Astrocyte (in vitro differentiated cells and primary cell): ENCODE measurements around the gene SPOCK1. TPM values are rescaled to one million over a fixed set of nuclear protein-coding genes. Genes with fewer than 3 reads are reported as not detected.

Experiments used
- DNase-seq: peaks from one replicate; pipeline ENCODE4 v3.0.0-alpha.2; 2010; ENCODE audit warnings: low read depth
- FAIRE-seq: peaks from 2 replicates; lab custom pipeline; 2011; peaks lifted over from hg19 to GRCh38; lab: Jason Lieb, UNC
- H2AFZ ChIP-seq: 2 replicates; pipeline ENCODE4 v1.6.0; 2012; ENCODE audit warnings: low read depth, low read length, inconsistent platforms
- H3K27ac ChIP-seq: 2 replicates; pipeline ENCODE4 v1.5.1; 2011; ENCODE audit warnings: low read depth, low read length, inconsistent platforms
- H3K27me3 ChIP-seq: 2 replicates; pipeline ENCODE4 v1.6.0; 2011; ENCODE audit warnings: low read length, inconsistent platforms; ENCODE audit not compliant: insufficient read depth
- H3K36me3 ChIP-seq: 2 replicates; pipeline ENCODE4 v1.5.1; 2011; ENCODE audit warnings: low read length, inconsistent platforms; ENCODE audit not compliant: insufficient read depth
- H3K4me1 ChIP-seq: 2 replicates; pipeline ENCODE4 v1.5.1; 2011; ENCODE audit warnings: low read length, inconsistent platforms; ENCODE audit not compliant: insufficient read depth
- H3K4me2 ChIP-seq: 2 replicates; pipeline ENCODE4 v1.6.0; 2012; ENCODE audit warnings: low read length, inconsistent platforms
- H3K4me3 ChIP-seq: 2 replicates; pipeline ENCODE4 v1.5.1; 2011; ENCODE audit warnings: low read depth, mild to moderate bottlenecking, low read length, inconsistent platforms; ENCODE audit not compliant: insufficient read depth
- H3K79me2 ChIP-seq: 2 replicates; pipeline ENCODE4 v1.6.0; 2012; ENCODE audit warnings: mild to moderate bottlenecking, low read length, inconsistent platforms; ENCODE audit not compliant: insufficient read depth
- H3K9ac ChIP-seq: 2 replicates; pipeline ENCODE4 v1.6.0; 2012; ENCODE audit warnings: mild to moderate bottlenecking, low read length, inconsistent platforms
- H3K9me3 ChIP-seq: 2 replicates; pipeline ENCODE4 v1.5.1; 2012; ENCODE audit warnings: low read depth, mild to moderate bottlenecking, low read length, inconsistent platforms; ENCODE audit not compliant: insufficient read depth
- H4K20me1 ChIP-seq: 2 replicates; pipeline ENCODE4 v1.6.0; 2012; ENCODE audit warnings: low read length, inconsistent platforms; ENCODE audit not compliant: insufficient read depth
- H3K27ac Mint-ChIP-seq: one replicate; pipeline ENCODE4 v1.8.0; 2021; ENCODE audit warnings: mild to moderate bottlenecking, mixed read lengths; ENCODE audit not compliant: unreplicated experiment
- H3K27me3 Mint-ChIP-seq: one replicate; pipeline ENCODE4 v1.8.0; 2021; ENCODE audit warnings: low read depth, mixed read lengths; ENCODE audit not compliant: unreplicated experiment
- H3K36me3 Mint-ChIP-seq: one replicate; pipeline ENCODE4 v1.8.0; 2021; ENCODE audit warnings: low read depth, mixed read lengths; ENCODE audit not compliant: unreplicated experiment
- H3K4me1 Mint-ChIP-seq: one replicate; pipeline ENCODE4 v1.8.0; 2021; ENCODE audit warnings: low read depth, mixed read lengths; ENCODE audit not compliant: unreplicated experiment
- H3K4me3 Mint-ChIP-seq: one replicate; pipeline ENCODE4 v1.8.0; 2021; ENCODE audit warnings: mild to moderate bottlenecking, moderate library complexity, mixed read lengths; ENCODE audit not compliant: unreplicated experiment
- H3K9me3 Mint-ChIP-seq: one replicate; pipeline ENCODE4 v1.8.0; 2021; ENCODE audit warnings: mild to moderate bottlenecking, mixed read lengths; ENCODE audit not compliant: unreplicated experiment
- CTCF ChIP-seq: IDR thresholded peaks from 2 replicates; pipeline ENCODE4 v1.5.1; 2011; ENCODE audit warnings: low read depth, mild to moderate bottlenecking, inconsistent platforms, low read length, moderate library complexity; ENCODE audit not compliant: insufficient read depth
- EZH2 ChIP-seq: IDR thresholded peaks from 2 replicates; pipeline ENCODE4 v1.6.1; 2012; ENCODE audit warnings: mild to moderate bottlenecking, low read length, inconsistent platforms; ENCODE audit not compliant: insufficient read depth
- total RNA-seq: library from RNA; stranded (reverse); gene quantifications from 2 replicates; pipeline ENCODE4 v1.2.1, GENCODE V29; 2021

The SPOCK1 gene
- total RNA-seq, 1 donor from 2014 or later: 53.5 TPM

GRCh38 chr5:137144656-137145055 is 354.5 kb downstream of the SPOCK1 start:
- Mint-ChIP-seq H3K36me3 (no peaks in the 10 kb centered on the region), H3K4me1 (peaks cover 35% of the 10 kb centered on the region), H3K27ac (peak overlapping the region; percentile 5), H3K9me3 (no peaks in the 10 kb centered on the region), H3K27me3 (no peaks in the 10 kb centered on the region), H3K4me3 (no peak overlapping the region)
- no peaks in the 10 kb centered on the region for H4K20me1 ChIP-seq
- H3K79me2 ChIP-seq: peaks cover 5% of the 10 kb centered on the region
- H3K27me3 ChIP-seq: no peaks in the 10 kb centered on the region
- no peak overlapping the region for H3K4me2 ChIP-seq
- FAIRE-seq (no peak), DNase-seq (no peak)
- H3K27ac ChIP-seq: peak overlapping the region; percentile 25
- H3K9ac ChIP-seq: peak overlapping the region; percentile 48
- H3K4me1 ChIP-seq: peaks cover 70% of the 10 kb centered on the region
- H2AFZ ChIP-seq: no peak overlapping the region
- no peaks in the 10 kb centered on the region for H3K36me3 ChIP-seq
- no peaks in the 10 kb centered on the region for H3K9me3 ChIP-seq
- TF ChIP-seq CTCF: no peak
- no peak for TF ChIP-seq EZH2
- no peak overlapping the region for H3K4me3 ChIP-seq

DNA sequence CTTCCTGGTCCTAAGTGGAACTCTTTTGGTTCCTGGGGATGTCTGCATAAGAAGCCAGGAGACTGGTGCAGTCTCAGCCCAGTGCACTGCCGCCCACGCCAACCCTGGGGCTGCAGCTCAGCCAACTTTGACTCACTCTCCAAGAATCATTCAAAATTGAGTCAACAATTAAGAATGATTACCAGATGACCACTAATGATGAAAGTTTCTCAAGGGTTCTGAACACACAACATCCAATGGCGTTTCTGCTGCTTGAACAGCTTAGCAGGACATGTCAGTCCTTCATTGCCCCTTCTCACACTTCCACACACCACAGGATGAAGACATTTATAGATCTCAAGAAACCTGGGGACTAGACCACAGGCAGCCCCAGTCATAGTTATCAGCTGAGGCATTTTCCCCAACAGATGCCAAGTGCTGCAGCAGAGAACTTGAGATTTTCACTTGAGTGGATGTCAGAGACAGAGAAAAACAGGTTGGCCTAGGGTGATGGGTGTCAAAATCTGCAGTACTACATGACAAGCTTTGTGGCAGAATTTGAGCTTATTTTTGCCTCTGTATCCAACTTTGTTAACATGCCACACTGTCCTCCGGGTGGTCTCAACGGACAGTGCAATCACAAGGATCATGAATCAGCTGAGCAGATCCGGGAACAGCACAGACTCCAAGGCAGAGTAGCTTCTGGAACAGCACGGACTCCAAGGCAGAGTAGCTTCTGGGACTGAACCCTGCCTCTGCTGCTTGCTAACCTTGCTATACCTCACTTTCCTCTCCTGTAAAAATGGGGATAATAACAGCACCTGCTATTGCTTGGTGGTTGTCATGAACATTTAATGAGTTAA is 356.1 kb downstream of the SPOCK1 start:
- Mint-ChIP-seq H3K4me1 (peaks cover 33% of the 10 kb centered on the region), H3K4me3 (no peak overlapping the region), H3K9me3 (no peaks in the 10 kb centered on the region), H3K27ac (peak overlapping the region; percentile 70), H3K27me3 (no peaks in the 10 kb centered on the region), H3K36me3 (no peaks in the 10 kb centered on the region)
- Histone ChIP-seq H3K79me2 (peaks cover 5% of the 10 kb centered on the region), H3K4me1 (peaks cover 64% of the 10 kb centered on the region), H4K20me1 (no peaks in the 10 kb centered on the region), H3K9ac (peak overlapping the region; percentile 80), H3K36me3 (no peaks in the 10 kb centered on the region), H3K4me2 (peak overlapping the region; percentile 79), H2AFZ (no peak overlapping the region), H3K27ac (peak overlapping the region; percentile 96), H3K4me3 (peak overlapping the region; percentile 11), H3K27me3 (no peaks in the 10 kb centered on the region), H3K9me3 (no peaks in the 10 kb centered on the region)
- DNase-seq (peak; percentile 100), FAIRE-seq (peak; percentile 88)
- TF ChIP-seq CTCF (no peak), EZH2 (no peak)

DNA sequence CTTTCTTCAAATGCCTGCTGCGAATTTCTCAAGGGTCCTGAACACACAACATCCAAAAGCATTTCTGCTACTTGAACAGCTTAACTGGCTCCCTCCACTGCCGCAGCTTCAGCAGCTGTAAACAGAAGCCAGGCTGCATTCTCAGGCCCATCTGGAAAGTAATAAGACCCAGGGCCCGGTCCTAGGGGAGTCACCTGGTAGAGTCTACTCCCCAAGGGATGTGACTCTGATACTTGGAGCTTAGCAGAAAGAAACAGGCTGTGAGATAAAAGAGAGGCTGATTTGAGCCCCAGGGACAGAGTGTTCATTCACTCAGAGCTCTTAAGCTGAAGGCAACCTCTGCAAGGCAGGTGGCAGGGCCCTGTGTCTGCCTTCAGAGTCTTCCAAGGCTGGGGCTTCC is 356.8 kb downstream of the SPOCK1 start:
- H3K9me3 Mint-ChIP-seq: no peaks in the 10 kb centered on the region
- no peak overlapping the region for H3K4me3 Mint-ChIP-seq
- Histone ChIP-seq H3K79me2 (peaks cover 5% of the 10 kb centered on the region), H3K9ac (peak overlapping the region; percentile 80), H2AFZ (no peak overlapping the region), H3K4me1 (peaks cover 59% of the 10 kb centered on the region), H3K4me2 (peak overlapping the region; percentile 79), H3K36me3 (no peaks in the 10 kb centered on the region), H3K27me3 (no peaks in the 10 kb centered on the region), H3K27ac (peak overlapping the region; percentile 96), H4K20me1 (peaks cover 3% of the 10 kb centered on the region), H3K4me3 (peak overlapping the region; percentile 11), H3K9me3 (no peaks in the 10 kb centered on the region)
- FAIRE-seq (no peak), DNase-seq (no peak)
- TF ChIP-seq EZH2: no peak
- TF ChIP-seq CTCF: no peak
- no peak overlapping the region for H3K27ac Mint-ChIP-seq
- peaks cover 28% of the 10 kb centered on the region for H3K4me1 Mint-ChIP-seq
- no peaks in the 10 kb centered on the region for H3K27me3 Mint-ChIP-seq
- H3K36me3 Mint-ChIP-seq: no peaks in the 10 kb centered on the region
